Loucy (cell line): ENCODE data around the gene LCN15.
A peak's percentile ranks its signal among the peaks of the same experiment; 100 is the strongest.

Experiments
- H2AFZ ChIP-seq: fragments of 200-600 bp; sonication (generic); 2 replicates; pipeline ENCODE4 v1.6.0; 2016; ENCODE audit warnings: antibody characterized with exemption, mild to moderate bottlenecking, low read length, moderate library complexity
- H3F3A ChIP-seq: fragments of 200-600 bp; 2 replicates; pipeline ENCODE4 v1.6.0; 2016; ENCODE audit warnings: antibody characterized with exemption, low read depth, mild to moderate bottlenecking
- H3K27me3 ChIP-seq: fragments of 200-600 bp; sonication (generic); 2 replicates; pipeline ENCODE4 v1.6.1; 2014; ENCODE audit warnings: low read length, mild to moderate bottlenecking; ENCODE audit not compliant: insufficient read depth, poor library complexity, severe bottlenecking
- H3K36me3 ChIP-seq: fragments of 200-600 bp; sonication (generic); 2 replicates; pipeline ENCODE4 v1.6.1; 2016; ENCODE audit warnings: low read length; ENCODE audit not compliant: insufficient read depth
- H3K4me1 ChIP-seq: fragments of 200-600 bp; sonication (generic); 2 replicates; pipeline ENCODE4 v1.5.1; 2014; ENCODE audit warnings: low read length, mild to moderate bottlenecking; ENCODE audit not compliant: insufficient read depth, poor library complexity, severe bottlenecking
- H3K4me2 ChIP-seq: fragments of 200-600 bp; sonication (generic); 2 replicates; pipeline ENCODE4 v1.6.0; 2014; ENCODE audit warnings: antibody characterized with exemption, low read length, low read depth, mild to moderate bottlenecking; ENCODE audit not compliant: poor library complexity, severe bottlenecking
- H3K4me3 ChIP-seq: fragments of 200-600 bp; sonication (generic); 2 replicates; pipeline ENCODE4 v1.5.1; 2014; ENCODE audit warnings: low read length, mild to moderate bottlenecking, mixed read lengths; ENCODE audit not compliant: poor library complexity, severe bottlenecking
- H3K79me2 ChIP-seq: fragments of 200-600 bp; sonication (generic); 2 replicates; pipeline ENCODE4 v1.6.1; 2014; ENCODE audit warnings: low read length; ENCODE audit not compliant: insufficient read depth
- H3K9ac ChIP-seq: fragments of 200-600 bp; sonication (generic); 2 replicates; pipeline ENCODE4 v1.6.0; 2014; ENCODE audit warnings: mild to moderate bottlenecking, low read depth, low read length, moderate library complexity; ENCODE audit not compliant: poor library complexity, severe bottlenecking
- H3K9me2 ChIP-seq: fragments of 200-600 bp; sonication (generic); replicated peaks from 2 replicates; pipeline ENCODE4 v1.6.1; 2016; ENCODE audit warnings: low read depth, low read length, mixed read lengths
- H3K9me3 ChIP-seq: fragments of 200-600 bp; sonication (generic); 2 replicates; pipeline ENCODE4 v1.6.1; 2014; ENCODE audit warnings: mild to moderate bottlenecking, antibody characterized with exemption, low read length, low read depth; ENCODE audit not compliant: insufficient read depth
- H4K20me1 ChIP-seq: fragments of 200-600 bp; sonication (generic); 2 replicates; pipeline ENCODE4 v1.6.0; 2014; ENCODE audit warnings: antibody characterized with exemption, low read length, mild to moderate bottlenecking; ENCODE audit not compliant: insufficient read depth, poor library complexity, severe bottlenecking
- EZH2phosphoT487 ChIP-seq: fragments of 200-600 bp; IDR thresholded peaks from 2 replicates; pipeline ENCODE4 v1.6.1; 2018; ENCODE audit warnings: antibody characterized with exemption, mild to moderate bottlenecking, moderate library complexity, borderline replicate concordance
- TF ChIP-seq, protein P1 (sequence below): fragments of 200-600 bp; sonication (generic); conservative IDR thresholded peaks from 2 replicates; pipeline ENCODE4 v1.5.1; 2014; ENCODE audit warnings: mild to moderate bottlenecking, antibody characterized with exemption, low read length

Gene LCN15

DNA sequence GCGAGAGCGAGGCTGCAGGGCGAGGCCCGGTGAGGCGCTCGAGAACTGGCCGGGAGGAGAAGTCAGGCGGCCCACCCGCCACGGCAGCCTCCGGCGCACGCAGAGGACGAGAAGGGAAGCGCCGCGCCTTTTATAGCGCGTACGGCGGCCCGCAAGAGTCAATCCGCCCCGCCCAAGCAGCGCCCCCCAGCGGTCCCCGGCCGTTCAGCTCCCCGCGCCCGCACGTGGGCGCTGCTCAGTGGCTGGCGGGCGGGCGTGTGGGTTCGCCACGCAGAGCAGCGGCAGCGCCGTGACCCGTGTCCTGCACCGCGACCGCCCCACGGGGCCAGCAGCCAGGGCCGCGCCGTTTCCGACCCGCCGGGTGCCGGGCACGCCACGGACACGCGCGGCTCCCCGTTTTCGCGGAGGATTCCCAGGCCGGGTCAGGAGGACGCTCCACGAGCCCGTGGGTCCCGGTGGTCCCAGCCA, 36.2 kb downstream of the LCN15 start:
- H3K9me3 ChIP-seq = no peaks in the 10 kb centered on the region
- peaks cover 30% of the 10 kb centered on the region; the same call in 1 of the 2 replicates for H3K36me3 ChIP-seq
- peaks cover 52% of the 10 kb centered on the region for H3K79me2 ChIP-seq
- peak overlapping the region; percentile 95 for H3K9ac ChIP-seq
- peaks cover 25% of the 10 kb centered on the region for H3K4me1 ChIP-seq
- H2AFZ ChIP-seq = peak overlapping the region; percentile 93
- H3K9me2 ChIP-seq = no peaks in the 10 kb centered on the region
- peaks cover 44% of the 10 kb centered on the region for H4K20me1 ChIP-seq
- H3K4me3 ChIP-seq = peak overlapping the region; percentile 85
- no peaks in the 10 kb centered on the region for H3K27me3 ChIP-seq
- H3F3A ChIP-seq = no peaks in the 10 kb centered on the region
- peak overlapping the region; percentile 92 for H3K4me2 ChIP-seq
- no peak for TF ChIP-seq EZH2phosphoT487
- TF ChIP-seq, protein P1, sequence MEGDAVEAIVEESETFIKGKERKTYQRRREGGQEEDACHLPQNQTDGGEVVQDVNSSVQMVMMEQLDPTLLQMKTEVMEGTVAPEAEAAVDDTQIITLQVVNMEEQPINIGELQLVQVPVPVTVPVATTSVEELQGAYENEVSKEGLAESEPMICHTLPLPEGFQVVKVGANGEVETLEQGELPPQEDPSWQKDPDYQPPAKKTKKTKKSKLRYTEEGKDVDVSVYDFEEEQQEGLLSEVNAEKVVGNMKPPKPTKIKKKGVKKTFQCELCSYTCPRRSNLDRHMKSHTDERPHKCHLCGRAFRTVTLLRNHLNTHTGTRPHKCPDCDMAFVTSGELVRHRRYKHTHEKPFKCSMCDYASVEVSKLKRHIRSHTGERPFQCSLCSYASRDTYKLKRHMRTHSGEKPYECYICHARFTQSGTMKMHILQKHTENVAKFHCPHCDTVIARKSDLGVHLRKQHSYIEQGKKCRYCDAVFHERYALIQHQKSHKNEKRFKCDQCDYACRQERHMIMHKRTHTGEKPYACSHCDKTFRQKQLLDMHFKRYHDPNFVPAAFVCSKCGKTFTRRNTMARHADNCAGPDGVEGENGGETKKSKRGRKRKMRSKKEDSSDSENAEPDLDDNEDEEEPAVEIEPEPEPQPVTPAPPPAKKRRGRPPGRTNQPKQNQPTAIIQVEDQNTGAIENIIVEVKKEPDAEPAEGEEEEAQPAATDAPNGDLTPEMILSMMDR = peak; percentile 70

DNA sequence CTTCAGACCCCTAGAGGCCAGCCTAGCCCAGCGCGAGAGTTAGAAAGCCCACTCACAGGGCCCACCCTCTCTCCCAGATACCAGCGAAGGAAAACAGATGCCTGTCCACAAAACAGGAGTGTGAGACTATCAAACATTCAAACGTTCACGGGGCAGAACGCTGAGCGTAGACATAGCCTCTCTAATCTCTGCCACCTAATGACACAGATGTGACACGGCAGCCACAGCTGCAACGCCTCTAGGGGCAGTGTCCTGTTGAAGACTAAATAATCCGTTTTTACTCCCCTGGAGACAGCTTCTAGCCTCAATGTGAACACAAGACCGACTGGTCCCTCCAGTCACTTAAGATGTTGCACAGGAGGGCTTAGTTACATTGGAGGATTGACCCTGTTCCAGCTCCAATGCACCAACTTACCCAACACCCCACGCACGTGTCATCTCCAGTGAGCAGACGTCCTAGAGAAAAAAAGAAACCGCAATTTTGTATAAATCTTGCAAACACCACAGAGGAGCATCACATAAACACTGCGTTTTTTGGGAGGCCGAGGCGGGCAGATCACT, 37.6 kb downstream of the LCN15 start:
- Histone ChIP-seq H3K9me3 (no peaks in the 10 kb centered on the region), H3K4me3 (peak overlapping the region; percentile 85), H3K27me3 (no peaks in the 10 kb centered on the region), H3K4me1 (peaks cover 25% of the 10 kb centered on the region), H3K79me2 (peaks cover 52% of the 10 kb centered on the region), H3K4me2 (peak overlapping the region; percentile 92), H3K9ac (peak overlapping the region; percentile 95), H3K9me2 (no peaks in the 10 kb centered on the region), H3K36me3 (peaks cover 31% of the 10 kb centered on the region; the same call in 1 of the 2 replicates), H4K20me1 (peaks cover 44% of the 10 kb centered on the region), H2AFZ (no peak overlapping the region), H3F3A (no peaks in the 10 kb centered on the region)
- TF ChIP-seq, protein P1 = peak; percentile 77
- no peak for TF ChIP-seq EZH2phosphoT487

DNA sequence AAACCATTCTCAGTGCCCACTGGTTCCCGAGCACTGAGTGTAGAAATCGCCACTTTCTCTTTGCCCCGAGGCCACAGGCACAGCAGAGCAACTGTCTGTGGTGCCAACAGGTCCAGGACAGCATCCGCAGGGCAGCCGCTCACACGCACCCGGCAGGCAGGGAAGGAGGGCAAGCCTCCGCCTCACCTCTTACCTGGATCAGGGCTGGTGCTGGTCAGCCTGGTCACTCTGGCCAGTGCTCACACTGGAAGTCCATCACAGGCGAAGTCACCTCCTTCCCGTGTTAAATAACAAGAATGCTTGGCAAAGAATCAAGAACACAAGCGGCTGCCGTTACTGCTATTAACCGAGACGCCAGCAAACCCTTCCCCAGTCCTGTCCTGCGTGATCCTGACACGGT, 38.2 kb downstream of the LCN15 start:
- H2AFZ ChIP-seq = no peak overlapping the region
- H3K4me1 ChIP-seq = peaks cover 25% of the 10 kb centered on the region
- no peaks in the 10 kb centered on the region for H3K27me3 ChIP-seq
- H3K4me2 ChIP-seq = peak overlapping the region; percentile 92
- no peaks in the 10 kb centered on the region for H3K9me2 ChIP-seq
- H3F3A ChIP-seq = no peaks in the 10 kb centered on the region
- H3K9me3 ChIP-seq = no peaks in the 10 kb centered on the region
- TF ChIP-seq EZH2phosphoT487 = no peak
- TF ChIP-seq, protein P1 = no peak
- peak overlapping the region; percentile 85 for H3K4me3 ChIP-seq
- H3K9ac ChIP-seq = peak overlapping the region; percentile 95
- peaks cover 44% of the 10 kb centered on the region for H4K20me1 ChIP-seq
- H3K79me2 ChIP-seq = peaks cover 52% of the 10 kb centered on the region
- peaks cover 31% of the 10 kb centered on the region; the same call in 1 of the 2 replicates for H3K36me3 ChIP-seq
